Neutrophil (primary cell): Measurements from ENCODE around the gene CHRNB1.

ENCODE experiments used
- H3K27ac ChIP-seq: fragments of 200-600 bp; sonication (generic); 2 replicates; pipeline ENCODE4 v1.5.1; 2016; ENCODE audit warnings: mild to moderate bottlenecking, moderate library complexity
- H3K27me3 ChIP-seq: fragments of 200-600 bp; sonication (generic); 2 replicates; pipeline ENCODE4 v1.6.0; 2016; ENCODE audit warnings: mild to moderate bottlenecking
- H3K36me3 ChIP-seq: fragments of 200-600 bp; sonication (generic); 2 replicates; pipeline ENCODE4 v1.5.1; 2017
- H3K4me1 ChIP-seq, 2 experiments: fragments of 200-600 bp in 1 of 2; sonication (generic) in 1 of 2; 1 replicate in 1 of 2; 2 replicates in 1 of 2; pipeline versions ENCODE4 v1.5.1 to v1.6.1; 2013 to 2016; ENCODE audit warnings: low read depth in 1 of 2, low read length in 1 of 2, mild to moderate bottlenecking in 1 of 2, moderate library complexity in 1 of 2; ENCODE audit not compliant: control insufficient read depth in 1 of 2, insufficient read depth in 1 of 2
- H3K4me3 ChIP-seq, 2 experiments: fragments of 200-600 bp in 1 of 2; sonication (generic) in 1 of 2; 1 replicate in 1 of 2; 2 replicates in 1 of 2; pipeline ENCODE4 v1.5.1; 2013 to 2016; ENCODE audit warnings: low read depth in 1 of 2, low read length in 1 of 2, mild to moderate bottlenecking in 1 of 2, moderate library complexity in 1 of 2
- H3K9me3 ChIP-seq: fragments of 200-600 bp; sonication (generic); 2 replicates; pipeline ENCODE4 v1.5.1; 2016
- CTCF ChIP-seq: fragments of 200-600 bp; sonication (generic); IDR thresholded peaks from 2 replicates; pipeline ENCODE4 v1.5.1; 2016; ENCODE audit warnings: antibody characterized with exemption

The CHRNB1 gene

DNA sequence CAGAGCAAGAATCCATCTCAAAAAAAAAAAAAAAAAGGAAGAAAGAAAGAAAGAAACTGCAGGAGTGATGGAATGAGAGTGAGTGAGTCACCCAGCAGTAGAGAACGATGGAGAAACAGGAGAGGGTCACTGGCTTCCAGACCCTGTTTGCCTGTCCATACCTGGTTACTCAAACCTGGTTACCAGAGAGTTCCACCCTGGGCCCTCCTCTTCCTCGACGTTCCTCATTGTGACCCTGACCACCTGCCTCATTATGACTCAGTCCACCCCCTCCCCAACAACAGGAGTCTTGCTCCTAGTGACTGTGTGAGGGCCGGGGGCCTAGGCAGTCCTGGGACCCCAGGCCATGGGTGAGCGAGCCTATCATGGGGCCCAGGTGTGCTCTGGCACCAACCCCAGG is 16.3 kb upstream of the CHRNB1 start, which contains the start of gene SPEM3:
Gene SPEM3 (plus strand): TSS at position 301 of the 400 bp plus-strand sequence. CDS start 46 bp downstream, at position 347.
- TF ChIP-seq CTCF: no peak
- no peaks in the 10 kb centered on the region for H3K4me1 ChIP-seq
- no peaks in the 10 kb centered on the region for H3K27me3 ChIP-seq
- H3K4me3 ChIP-seq: no peak within 1 kb of the TSS
- no peaks in the 10 kb centered on the region for H3K36me3 ChIP-seq
- no peaks in the 10 kb centered on the region for H3K9me3 ChIP-seq
- no peak within 1 kb of the TSS for H3K27ac ChIP-seq

DNA sequence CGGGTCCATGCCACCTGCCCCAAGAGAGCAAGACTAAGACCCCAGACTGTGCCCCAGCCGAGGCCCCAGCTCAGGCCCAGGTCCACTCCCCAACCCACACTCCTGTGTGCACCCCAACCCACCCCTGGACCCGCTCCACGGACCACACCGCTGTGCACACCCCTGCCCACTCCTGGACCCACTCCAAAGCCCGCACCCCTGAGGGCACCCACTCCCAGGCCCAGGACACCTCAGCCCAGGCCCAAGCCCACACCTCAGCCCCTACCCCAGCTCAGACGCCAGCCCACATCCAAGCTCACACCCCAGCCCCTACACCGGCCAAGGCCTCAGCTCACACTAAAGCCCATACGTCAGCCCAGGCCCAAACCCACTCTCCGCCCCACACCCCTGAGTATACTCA is 15.1 kb upstream of the CHRNB1 start:
- Histone ChIP-seq H3K36me3 (no peaks in the 10 kb centered on the region), H3K27ac (no peak overlapping the region), H3K4me3 (no peak overlapping the region), H3K9me3 (no peaks in the 10 kb centered on the region), H3K4me1 (no peaks in the 10 kb centered on the region), H3K27me3 (no peaks in the 10 kb centered on the region)
- TF ChIP-seq CTCF: no peak

DNA sequence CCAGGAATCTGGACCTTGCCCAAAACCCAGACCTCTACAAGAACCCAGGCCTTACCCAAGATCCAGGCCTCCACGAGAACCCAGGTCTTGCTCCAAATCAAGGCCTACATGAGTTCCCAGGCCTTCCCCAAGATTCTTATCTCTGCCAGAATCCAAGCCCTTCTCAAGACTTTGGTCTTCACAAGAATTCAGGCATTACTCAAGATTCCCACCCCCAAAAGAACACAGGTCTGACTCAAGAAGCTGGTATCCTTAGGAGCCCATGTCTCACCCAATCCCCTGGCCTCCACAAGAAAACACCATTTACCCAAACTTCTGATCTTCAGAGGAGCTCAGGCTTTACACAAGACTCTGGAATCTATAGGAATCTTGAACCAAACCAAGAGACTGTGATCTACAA is 13.6 kb upstream of the CHRNB1 start:
- H3K9me3 ChIP-seq: no peaks in the 10 kb centered on the region
- H3K36me3 ChIP-seq: no peaks in the 10 kb centered on the region
- peaks cover 13% of the 10 kb centered on the region in 2 experiments for H3K4me1 ChIP-seq
- no peak overlapping the region for H3K27ac ChIP-seq
- no peaks in the 10 kb centered on the region for H3K27me3 ChIP-seq
- no peak for TF ChIP-seq CTCF
- no peak overlapping the region for H3K4me3 ChIP-seq

- no peaks in the 10 kb centered on the region for H3K36me3 ChIP-seq
- no peak overlapping the region for H3K4me3 ChIP-seq
- peaks cover 6% of the 10 kb centered on the region for H3K27me3 ChIP-seq
- no peak overlapping the region for H3K27ac ChIP-seq
- H3K9me3 ChIP-seq: no peaks in the 10 kb centered on the region
- TF ChIP-seq CTCF: no peak
- peaks cover 24% of the 10 kb centered on the region in 2 experiments for H3K4me1 ChIP-seq
Measured at GRCh38 chr17:7432296-7432695, 12.6 kb upstream of the CHRNB1 start.

- H3K27ac ChIP-seq: peak overlapping the region; percentile 72
- TF ChIP-seq CTCF: no peak
- H3K4me1 ChIP-seq: peaks cover 50 to 60% of the 10 kb centered on the region in 2 experiments
Measured at GRCh38 chr17:7435676-7436555, 8.9 kb upstream of the CHRNB1 start.

More at GRCh38 chr17:7435676-7436555, 8.9 kb upstream of the CHRNB1 start:
- Histone ChIP-seq H3K27me3 (peaks cover 42% of the 10 kb centered on the region), H3K36me3 (no peaks in the 10 kb centered on the region), H3K9me3 (no peaks in the 10 kb centered on the region), H3K4me3 (peak overlapping the region; percentile 58 to 75)
